ENCODE data around the gene RPTOR.

- TF ChIP-seq EZH2 (IDR thresholded peaks at IDR 0.05; ENCODE audit: borderline replicate concordance, low read length) = no peak
- TF ChIP-seq, protein P1, sequence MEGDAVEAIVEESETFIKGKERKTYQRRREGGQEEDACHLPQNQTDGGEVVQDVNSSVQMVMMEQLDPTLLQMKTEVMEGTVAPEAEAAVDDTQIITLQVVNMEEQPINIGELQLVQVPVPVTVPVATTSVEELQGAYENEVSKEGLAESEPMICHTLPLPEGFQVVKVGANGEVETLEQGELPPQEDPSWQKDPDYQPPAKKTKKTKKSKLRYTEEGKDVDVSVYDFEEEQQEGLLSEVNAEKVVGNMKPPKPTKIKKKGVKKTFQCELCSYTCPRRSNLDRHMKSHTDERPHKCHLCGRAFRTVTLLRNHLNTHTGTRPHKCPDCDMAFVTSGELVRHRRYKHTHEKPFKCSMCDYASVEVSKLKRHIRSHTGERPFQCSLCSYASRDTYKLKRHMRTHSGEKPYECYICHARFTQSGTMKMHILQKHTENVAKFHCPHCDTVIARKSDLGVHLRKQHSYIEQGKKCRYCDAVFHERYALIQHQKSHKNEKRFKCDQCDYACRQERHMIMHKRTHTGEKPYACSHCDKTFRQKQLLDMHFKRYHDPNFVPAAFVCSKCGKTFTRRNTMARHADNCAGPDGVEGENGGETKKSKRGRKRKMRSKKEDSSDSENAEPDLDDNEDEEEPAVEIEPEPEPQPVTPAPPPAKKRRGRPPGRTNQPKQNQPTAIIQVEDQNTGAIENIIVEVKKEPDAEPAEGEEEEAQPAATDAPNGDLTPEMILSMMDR (IDR thresholded peaks at IDR 0.05; ENCODE audit: low read length) = no peak
These were observed 345.7 kb downstream of the RPTOR start for GRCh38 chr17:80890196-80890920.

All from OCI-LY1 (cell line).